OCI-LY7 (cell line): ENCODE results near the gene KNL1. TPM values are rescaled to one million over a fixed set of nuclear protein-coding genes. Genes with fewer than 3 reads are reported as not detected.
A peak's percentile ranks its signal among the peaks of the same experiment; 100 is the strongest.

Experiments used
- BruUV-seq: library from RNA; stranded (reverse); fragments of 400-500 nt; replicated peaks from 2 replicates; lab custom pipeline; 2021; lab: Mats Ljungman, UMichigan
- CTCF ChIA-PET: fragments of 300-600 bp; sonication (Branson Sonifier 250); formaldehyde crosslinking; loops from one replicate; lab custom pipeline; 2022; ENCODE audit warnings: antibody characterized with exemption; ENCODE audit not compliant: unreplicated experiment; lab: Charles Lee
- POLR2A ChIA-PET: fragments of 300-600 bp; sonication (Branson Sonifier 250); formaldehyde crosslinking; loops from one replicate; lab custom pipeline; 2022; ENCODE audit warnings: antibody characterized with exemption; lab: Charles Lee
- DNase-seq: peaks from one replicate; pipeline ENCODE4 v3.0.0-alpha.2; 2015; ENCODE audit warnings: low spot score
- H2AFZ ChIP-seq: fragments of 200-600 bp; sonication (generic), shearing (Covaris generic); 2 replicates; pipeline ENCODE4 v1.6.1; 2014; ENCODE audit warnings: mild to moderate bottlenecking, antibody characterized with exemption, low read length, moderate library complexity
- H3K27ac ChIP-seq: fragments of 200-600 bp; sonication (generic); 2 replicates; pipeline ENCODE4 v1.5.1; 2014; ENCODE audit warnings: mixed run types, low read depth, mild to moderate bottlenecking, moderate library complexity, low read length, inconsistent platforms; ENCODE audit not compliant: poor library complexity, severe bottlenecking
- H3K36me3 ChIP-seq: fragments of 200-600 bp; sonication (generic); 2 replicates; pipeline ENCODE4 v1.6.1; 2014; ENCODE audit warnings: mild to moderate bottlenecking, antibody characterized with exemption, low read length, moderate library complexity, mixed read lengths; ENCODE audit not compliant: insufficient read depth
- H3K4me1 ChIP-seq: fragments of 200-600 bp; sonication (generic); 2 replicates; pipeline ENCODE4 v1.5.1; 2014; ENCODE audit warnings: mild to moderate bottlenecking, low read length; ENCODE audit not compliant: insufficient read depth, poor library complexity, severe bottlenecking
- H3K4me2 ChIP-seq: fragments of 200-600 bp; sonication (generic); 2 replicates; pipeline ENCODE4 v1.6.1; 2014; ENCODE audit warnings: mild to moderate bottlenecking, low read length
- H3K4me3 ChIP-seq: fragments of 200-600 bp; sonication (generic); 2 replicates; pipeline ENCODE4 v1.5.1; 2014; ENCODE audit warnings: mild to moderate bottlenecking, low read depth, low read length; ENCODE audit not compliant: poor library complexity, severe bottlenecking
- H3K79me2 ChIP-seq: fragments of 200-600 bp; sonication (generic); 2 replicates; pipeline ENCODE4 v1.6.1; 2016; ENCODE audit warnings: low read depth, mild to moderate bottlenecking, low read length, moderate library complexity, mixed read lengths; ENCODE audit not compliant: insufficient read depth
- H3K9me2 ChIP-seq: fragments of 200-600 bp; sonication (generic); 2 replicates; pipeline ENCODE4 v1.6.1; 2016; ENCODE audit warnings: mild to moderate bottlenecking, low read length, mixed read lengths; ENCODE audit not compliant: insufficient read depth
- H3K9me3 ChIP-seq: fragments of 200-600 bp; sonication (generic); 2 replicates; pipeline ENCODE4 v1.6.1; 2014; ENCODE audit warnings: mild to moderate bottlenecking, mixed run types, low read length, mixed read lengths
- H4K20me1 ChIP-seq: fragments of 200-600 bp; sonication (generic); 2 replicates; pipeline ENCODE4 v1.6.1; 2014; ENCODE audit warnings: mild to moderate bottlenecking, antibody characterized with exemption, low read length, moderate library complexity, mixed read lengths; ENCODE audit not compliant: insufficient read depth
- CTCF ChIP-seq: fragments of 200-600 bp; sonication (generic); conservative IDR thresholded peaks from 2 replicates; pipeline ENCODE4 v1.5.1; 2014; ENCODE audit warnings: mild to moderate bottlenecking, antibody characterized with exemption, low read length, moderate library complexity, mixed read lengths
- EZH2phosphoT487 ChIP-seq: fragments of 200-600 bp; sonication (generic); IDR thresholded peaks from 2 replicates; pipeline ENCODE4 v1.6.1; 2018; ENCODE audit warnings: low read depth, borderline replicate concordance, mild to moderate bottlenecking, mixed run types, antibody characterized with exemption, low read length, moderate library complexity, mixed read lengths
- intact Hi-C: fragments of 100-400 bp; cut with micrococcal nuclease; formaldehyde crosslinking; loops from one replicate; pipeline ENCODE4 v1.10.0; 2022; ENCODE audit not compliant: unreplicated experiment
- total RNA-seq, 2 experiments: library from RNA; depleted of rRNA in 1 of 2; stranded (reverse); fragments of >200 nt in 1 of 2; shearing (Covaris generic) in 1 of 2; gene quantifications; 2 replicates each; pipeline ENCODE4 v1.2.3, GENCODE V29; 2014 to 2022

KNL1 gene
- total RNA-seq, 2 experiments from 2014 or later: 51.3 to 58.7 TPM

- no peak for DNase-seq
- H2AFZ ChIP-seq: no peak overlapping the region
- H3K27ac ChIP-seq: no peak overlapping the region
- no peaks in the 10 kb centered on the region for H4K20me1 ChIP-seq
- no TSS peak for BruUV-seq
- no peaks in the 10 kb centered on the region for H3K9me2 ChIP-seq
- no peak for TF ChIP-seq CTCF
- TF ChIP-seq EZH2phosphoT487: no peak
- no peak overlapping the region for H3K4me3 ChIP-seq
- no peak overlapping the region for H3K4me2 ChIP-seq
- intact Hi-C loops: no loop called here
- peaks cover 42% of the 10 kb centered on the region for H3K4me1 ChIP-seq
- CTCF ChIA-PET: no interaction called here
- no peaks in the 10 kb centered on the region for H3K9me3 ChIP-seq
- H3K36me3 ChIP-seq: peaks cover 4% of the 10 kb centered on the region; the same call in 1 of the 2 replicates
- POLR2A ChIA-PET: interaction anchor here (0.5 to 1.7 kb wide), 3 partner anchors 16 to 209 kb away, joined by 3 to 5 read pairs (median 3); partner anchors contain the start of genes CCDC32 and RPUSD2
- H3K79me2 ChIP-seq: no peaks in the 10 kb centered on the region
Measured at GRCh38 chr15:40548610-40549009, 45.4 kb upstream of the KNL1 start.

GRCh38 chr15:40549894-40550293 lies 44.2 kb upstream of the KNL1 start:
- Histone ChIP-seq H3K4me3 (peak overlapping the region; percentile 3), H4K20me1 (no peaks in the 10 kb centered on the region), H3K9me3 (no peaks in the 10 kb centered on the region), H3K27ac (peak overlapping the region; percentile 35), H3K36me3 (peaks cover 6% of the 10 kb centered on the region), H3K4me2 (peak overlapping the region; percentile 55), H3K9me2 (no peaks in the 10 kb centered on the region), H2AFZ (no peak overlapping the region), H3K4me1 (peaks cover 36% of the 10 kb centered on the region), H3K79me2 (no peaks in the 10 kb centered on the region)
- DNase-seq: no peak
- no TSS peak for BruUV-seq
- CTCF ChIA-PET: interaction anchor here (1.0 kb wide), 1 partner anchor 15 kb away, joined by 3 read pairs; the partner anchor contains the start of gene CCDC32
- POLR2A ChIA-PET: interaction anchor here (1.1 to 1.2 kb wide), 2 partner anchors 15 to 42 kb away, joined by 3 to 7 read pairs; partner anchors contain the start of gene CCDC32
- TF ChIP-seq EZH2phosphoT487 (no peak), CTCF (no peak)
- intact Hi-C loops: no loop called here

DNA sequence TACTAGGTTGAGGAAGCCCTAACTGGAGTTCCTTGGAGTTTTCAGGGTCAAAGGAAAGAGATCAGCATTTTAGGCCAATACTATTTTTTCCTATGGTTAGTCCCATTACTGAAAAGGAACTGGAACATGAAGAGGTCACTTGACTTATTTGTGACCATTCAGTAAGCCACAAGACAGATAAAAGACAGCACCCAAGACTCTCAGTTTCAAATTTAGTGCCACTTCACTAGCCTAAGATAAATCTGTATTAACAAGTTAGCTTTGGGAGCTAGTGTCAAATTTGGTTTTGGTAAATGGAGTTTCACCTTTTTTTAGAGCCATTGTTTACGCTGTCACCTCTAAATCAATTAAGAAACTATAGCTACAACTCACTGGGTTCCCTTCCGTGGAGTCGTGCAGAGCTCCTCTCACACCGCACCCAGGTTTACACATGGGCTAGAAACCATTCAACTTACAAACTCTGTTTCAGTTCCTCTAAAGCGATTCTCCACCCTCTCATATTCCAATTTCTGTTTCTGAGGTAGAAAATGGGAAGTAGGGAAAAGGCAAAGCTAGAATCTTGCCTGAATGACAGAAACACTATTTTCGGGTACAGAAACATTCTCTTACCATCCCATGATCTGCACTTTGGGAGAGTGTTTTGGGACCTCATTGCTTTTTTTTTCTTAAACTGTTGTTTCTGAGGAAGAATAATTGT lies 43.6 kb upstream of the KNL1 start:
- peaks cover 35% of the 10 kb centered on the region for H3K4me1 ChIP-seq
- no peak overlapping the region; the same call in 1 of the 2 replicates for H2AFZ ChIP-seq
- CTCF ChIA-PET: interaction anchor here (1.0 kb wide), 1 partner anchor 14 kb away, joined by 3 read pairs; the partner anchor contains the start of gene CCDC32
- H3K4me3 ChIP-seq: peak overlapping the region; percentile 3
- peak overlapping the region; percentile 35 for H3K27ac ChIP-seq
- H3K9me3 ChIP-seq: no peaks in the 10 kb centered on the region
- peak overlapping the region; percentile 55 for H3K4me2 ChIP-seq
- BruUV-seq: no TSS peak
- peak; percentile 64 for DNase-seq
- H4K20me1 ChIP-seq: no peaks in the 10 kb centered on the region
- H3K79me2 ChIP-seq: no peaks in the 10 kb centered on the region
- H3K36me3 ChIP-seq: peaks cover 12% of the 10 kb centered on the region
- H3K9me2 ChIP-seq: no peaks in the 10 kb centered on the region
- intact Hi-C loops: no loop called here
- TF ChIP-seq EZH2phosphoT487: no peak
- no peak for TF ChIP-seq CTCF
- POLR2A ChIA-PET: interaction anchor here (0.6 to 1.2 kb wide), 3 partner anchors 14 to 277 kb away, joined by 3 to 7 read pairs (median 3); partner anchors contain the start of gene CCDC32
